ENCODE data around the gene PRMT9. TPM values are rescaled to one million over a fixed set of nuclear protein-coding genes. Genes with fewer than 3 reads are reported as not detected.

PRMT9 gene
- total and polyA plus RNA-seq, 10 of the 15 experiments (the other 5 are each of a cell fraction or from before 2014, with no cell fraction given) = 4.1 to 11.8 (median 7.6) TPM

- H3K9ac ChIP-seq (ENCODE audit: control insufficient read depth, insufficient read depth, low read length) = no peak overlapping the region
- intact Hi-C loops (cut with micrococcal nuclease; ENCODE audit: unreplicated experiment) (loop anchor here (1.0 to 2.0 kb wide), 2 partner anchors 25 to 158 kb away; partner anchors contain the start of gene ARHGAP10), in situ Hi-C loops (cut with MboI) (loop anchor here (5.0 kb wide), 1 partner anchor 159 kb away; no protein-coding TSS in a partner anchor)
- SMC1A ChIA-PET (ENCODE audit: uncharacterized antibody, unreplicated experiment) = interaction anchor here (0.9 to 8.1 kb wide), 18 partner anchors 11 to 200 kb away, joined by 3 to 251 read pairs (median 6); partner anchors contain the start of genes ARHGAP10 and PRMT9
- no TSS peak for BruUV-seq (replicated peaks)
- no peak overlapping the region for H2AFZ ChIP-seq (ENCODE audit: control insufficient read depth, low read depth, low read length)
- H3K4me1 ChIP-seq (ENCODE audit: control insufficient read depth, insufficient read depth, low read length) = peaks cover 3% of the 10 kb centered on the region
- H3K4me2 ChIP-seq (ENCODE audit: control insufficient read depth, insufficient read depth) = no peak overlapping the region
- FAIRE-seq (peak; percentile 66), ATAC-seq (peak; percentile 82), DNase-seq (ENCODE audit: low read depth, low spot score) (no peak)
- no peak overlapping the region for H3K4me3 ChIP-seq
- no peaks in the 10 kb centered on the region for H3K27me3 ChIP-seq (replicated peaks in 1 of 2; ENCODE audit: control insufficient read depth in 2 of 2, insufficient read depth in 2 of 2, low read length in 1 of 2)
- H4K20me1 ChIP-seq (ENCODE audit: control insufficient read depth, insufficient read depth) = no peaks in the 10 kb centered on the region
- H3K9me3 ChIP-seq (replicated peaks; ENCODE audit: control insufficient read depth, insufficient read depth, low read length) = no peaks in the 10 kb centered on the region
- RAD21 ChIA-PET (ENCODE audit: unreplicated experiment) = interaction anchor here (0.8 to 6.9 kb wide), 12 partner anchors 11 to 189 kb away, joined by 3 to 129 read pairs (median 6); partner anchors contain the start of genes ARHGAP10 and PRMT9
- no peaks in the 10 kb centered on the region for H3K36me3 ChIP-seq (ENCODE audit: control insufficient read depth in 2 of 2, insufficient read depth in 2 of 2, low read length in 1 of 2)
- POLR2A ChIA-PET = interaction anchor here (0.6 to 1.5 kb wide), 2 partner anchors 24 to 77 kb away, joined by 3 to 4 read pairs; partner anchors contain the start of gene ARHGAP10
- CTCF ChIA-PET = interaction anchor here (0.6 to 10.7 kb wide), 40 partner anchors 9 to 189 kb away, joined by 3 to 343 read pairs (median 4); partner anchors contain the start of genes PRMT9 and TMEM184C
- H3K79me2 ChIP-seq (ENCODE audit: control insufficient read depth, insufficient read depth, low read length) = no peaks in the 10 kb centered on the region
- H3K27ac ChIP-seq (ENCODE audit: control insufficient read depth, insufficient read depth) = no peak overlapping the region
- whole genome bisulfite sequencing (ENCODE audit: insufficient coverage, insufficient replicate concordance, low lambda C conversion rate, missing lambda C conversion rate) = 29% methylated on average over 7 of the region's 7 CpGs
- TF ChIP-seq SREBF1 (IDR thresholded peaks at IDR 0.05; ENCODE audit: low read length) (no peak), ZBTB40 (IDR thresholded peaks at IDR 0.05; ENCODE audit: borderline replicate concordance) (no peak), HDGF (IDR thresholded peaks at IDR 0.05) (no peak), LARP7 (IDR thresholded peaks at IDR 0.05) (no peak), JUND (IDR thresholded peaks at IDR 0.05; ENCODE audit: low read depth, low read length) (no peak), IKZF1 (conservative IDR thresholded peaks at IDR 0.05) (no peak), FOXK2 (IDR thresholded peaks at IDR 0.05) (no peak), SKIL (IDR thresholded peaks at IDR 0.05; ENCODE audit: low read depth, poor library complexity, severe bottlenecking) (peak; percentile 28), NFYA (IDR thresholded peaks at IDR 0.05; ENCODE audit: borderline replicate concordance, low read depth, low read length) (no peak), RAD51 (IDR thresholded peaks at IDR 0.05) (no peak), KAT2A (conservative IDR thresholded peaks at IDR 0.05; ENCODE audit: control insufficient read depth, low read depth, low read length) (no peak), TCF7 (IDR thresholded peaks at IDR 0.05; ENCODE audit: borderline replicate concordance) (no peak), RB1 (IDR thresholded peaks at IDR 0.05; ENCODE audit: borderline replicate concordance) (peak; percentile 51; the same call in 1 of the 2 replicates), RBBP5 (conservative IDR thresholded peaks at IDR 0.05) (no peak), CHD2 (IDR thresholded peaks at IDR 0.05; ENCODE audit: borderline replicate concordance, low read depth, low read length) (no peak)
Measured at GRCh38 chr4:147707892-147708672, 24.1 kb upstream of the PRMT9 start.

Measured in GM12878 (cell line).